Heart left ventricle (tissue), 16 donors: ENCODE data around the gene TJP3. TPM values are rescaled to one million over a fixed set of nuclear protein-coding genes. Genes with fewer than 3 reads are reported as not detected.

Experiments used
- ATAC-seq, 4 donors: fragments of 200-7000 bp; cut with Tn5 transposase; one replicate each; pipeline ENCODE4 v1.9.1; 2020 to 2022; ENCODE audit warnings: moderate library complexity in 4 of 4, mild to moderate bottlenecking in 3 of 4, moderate number of reproducible peaks in 1 of 4
- DNase-seq, 5 donors: peaks; one replicate each; pipeline ENCODE4 v3.0.0-alpha.2; 2020
- H3K27ac ChIP-seq, 12 donors: fragments of 200-600 bp; sonication (generic) in 4 of 12; one replicate each; pipeline versions ENCODE4 v1.5.0 to v1.8.0; 2016 to 2022; ENCODE audit warnings: mild to moderate bottlenecking in 2 of 12
- H3K27me3 ChIP-seq, 9 donors: fragments of 200-600 bp; sonication (generic) in 2 of 9; one replicate each; pipeline versions ENCODE4 v1.5.1 to v1.8.0; 2016 to 2022; ENCODE audit warnings: mild to moderate bottlenecking in 3 of 9
- H3K36me3 ChIP-seq, 9 donors: fragments of 200-600 bp; sonication (generic) in 2 of 9; one replicate each; pipeline versions ENCODE4 v1.5.0 to v1.8.0; 2018 to 2022; ENCODE audit warnings: mild to moderate bottlenecking in 2 of 9
- H3K4me1 ChIP-seq, 12 donors: fragments of 200-600 bp; sonication (generic) in 4 of 12; one replicate each; pipeline versions ENCODE4 v1.5.0 to v1.8.0; 2016 to 2022; ENCODE audit warnings: mild to moderate bottlenecking in 3 of 12
- H3K4me3 ChIP-seq, 12 donors: fragments of 200-600 bp; sonication (generic) in 4 of 12; one replicate each; pipeline versions ENCODE4 v1.5.0 to v1.8.0; 2017 to 2022; ENCODE audit warnings: mild to moderate bottlenecking in 9 of 12, moderate library complexity in 4 of 12
- H3K9me3 ChIP-seq, 12 donors: fragments of 200-600 bp; sonication (generic) in 4 of 12; one replicate each; pipeline versions ENCODE4 v1.5.0 to v1.8.0; 2016 to 2022; ENCODE audit warnings: mild to moderate bottlenecking in 1 of 12
- CTCF ChIP-seq, 12 donors: fragments of 200-600 bp; sonication (generic) in 4 of 12; IDR thresholded peaks; one replicate each; pipeline versions ENCODE4 v1.5.0 to v1.8.0; 2018 to 2022; ENCODE audit warnings: antibody characterized with exemption in 12 of 12, mild to moderate bottlenecking in 5 of 12
- POLR2A ChIP-seq, 2 donors: fragments of 450-650 bp; IDR thresholded peaks; one replicate each; pipeline ENCODE4 v1.6.1; 2017; ENCODE audit warnings: antibody characterized with exemption in 2 of 2, mild to moderate bottlenecking in 2 of 2, moderate library complexity in 2 of 2
- WGBS, 4 donors: extraction: QIAGEN DNeasy Blood & Tissue Kit in 2 of 4; methylation state at CpG; one replicate each; pipeline versions ENCODE4 v1.1.5 to v1.1.7; 2013 to 2018; 5-methylcytosine and 5-hydroxymethylcytosine counted together
- intact Hi-C, 10 donors: fragments of 100-400 bp; cut with DNase I; formaldehyde crosslinking; loops; one replicate each; pipeline versions ENCODE4 v1.11.1 to v1.14.2; 2022
- polyA plus RNA-seq, 2 donors: library from polyadenylated mRNA; stranded (reverse); fragments of 200-250 nt; gene quantifications; one replicate each; pipeline ENCODE4 v1.2.3, GENCODE V29; 2013
- total RNA-seq, 9 donors: library from RNA; depleted of rRNA in 2 of 9; stranded (reverse); fragments of >200 nt in 2 of 9; fragmentation: NEBNext Ultra II Directional in 3 of 9; extraction: Animal tissue kit (Norgen Biotek cat#: 25700) in 3 of 9; gene quantifications; one replicate each; pipeline versions ENCODE4 v1.1.0 to v1.2.4, GENCODE V29; 2016 to 2023
- donor health status: ischemic (EF 13 %, LVEDD 7.1; RV severe dilation, severe dysfunction).
- donor health status: healthy with polysubstance abuse.
- donor health status: DM: no; HTN: yes; CAD: no.
- donor health status: DM: no; HTN: no; CAD: no.
- donor health status: ischemic (EF 25% LVEDD 6.9; RV normal size, moderate dysfunction).
- donor health status: ischemic (EF 25% LVEDD 5.7; RV mildly dilated, moderate dysfunction).
- donor health status: healthy.
- donor health status: DM: yes; HTN: yes; CAD: no.
- donor health status: ischemic (EF 35%, LVEDD 5.7; RV mildly dilated, moderate dysfunction).
- donor health status: nonischemic (EF 11% LVEDD 7.7; RV severe dilation, severe dysfunction).
- donor health status: DM: yes; HTN: yes; CAD: no.
- donor health status: PGD.
- donor health status: ischemic (EF 29% LVEDD 5.4; RV normal size, mild dysfunction).
- donor health status: nonischemic (EF 23%, LVEDD 6.1; RV moderate dilation, normal function).

TJP3 gene
- total and polyA plus RNA-seq, 11 donors = 0.06 to 0.48 (median 0.41) TPM; not detected in 8

- TF ChIP-seq CTCF (IDR thresholded peaks at IDR 0.05) (no peak), POLR2A (IDR thresholded peaks at IDR 0.05) (no peak)
- peaks cover 31 to 61% (median 44%) of the 10 kb centered on the region in 9 donors for H3K27me3 ChIP-seq
- ATAC-seq (no peak), DNase-seq (no peak)
- WGBS, 4 donors = 33 to 56% (median 40%) methylated on average over 8 of the region's 8 CpGs
- no peak overlapping the region for H3K27ac ChIP-seq
- H3K4me1 ChIP-seq = peaks cover 0 to 20% (median 8%) of the 10 kb centered on the region in 12 donors
- H3K9me3 ChIP-seq = peaks cover 0 to under 1% (median 0%) of the 10 kb centered on the region in 12 donors
- H3K36me3 ChIP-seq = no peaks in the 10 kb centered on the region
- intact Hi-C loops = no loop called here
- H3K4me3 ChIP-seq = no peak overlapping the region
Measured at GRCh38 chr19:3723883-3724282, 15.7 kb downstream of the TJP3 start.

GRCh38 chr19:3725121-3725520 is 16.9 kb downstream of the TJP3 start:
- intact Hi-C loops = no loop called here
- WGBS, 4 donors = 65 to 74% (median 68%) methylated on average over 3 of the region's 3 CpGs
- ATAC-seq = no peak
- Histone ChIP-seq H3K9me3 (peaks cover 0 to 5% (median 0%) of the 10 kb centered on the region in 12 donors), H3K27ac (no peak overlapping the region), H3K36me3 (no peaks in the 10 kb centered on the region), H3K27me3 (peaks cover 25 to 48% (median 35%) of the 10 kb centered on the region in 9 donors), H3K4me1 (peaks cover 0 to 20% (median 8%) of the 10 kb centered on the region in 12 donors), H3K4me3 (no peak overlapping the region)
- DNase-seq = no peak
- TF ChIP-seq POLR2A (IDR thresholded peaks at IDR 0.05) = no peak
- TF ChIP-seq CTCF (IDR thresholded peaks at IDR 0.05) = no peak

- Histone ChIP-seq H3K4me1 (peaks cover 0 to 17% (median 8%) of the 10 kb centered on the region in 12 donors), H3K9me3 (peaks cover 0 to 5% (median 0%) of the 10 kb centered on the region in 12 donors), H3K27ac (no peak overlapping the region), H3K36me3 (no peaks in the 10 kb centered on the region), H3K27me3 (peaks cover 22 to 42% (median 29%) of the 10 kb centered on the region in 9 donors), H3K4me3 (no peak overlapping the region)
- TF ChIP-seq POLR2A (IDR thresholded peaks at IDR 0.05) (no peak), CTCF (IDR thresholded peaks at IDR 0.05) (no peak)
- 25 to 29% (median 25%) methylated on average over 13 to 14 of the region's 14 CpGs for WGBS, 4 donors
- intact Hi-C loops = no loop called here
- DNase-seq (no peak), ATAC-seq (peak in 1 of 4 donors; percentile 7)
Measured at GRCh38 chr19:3725640-3726310, 17.6 kb downstream of the TJP3 start.

- 91 to 95% (median 92%) methylated on average over 19 to 32 of the region's 32 CpGs for WGBS, 4 donors
- Histone ChIP-seq H3K4me1 (no peaks in the 10 kb centered on the region), H3K9me3 (peaks cover 0 to 5% (median 0%) of the 10 kb centered on the region in 12 donors), H3K36me3 (no peaks in the 10 kb centered on the region), H3K27ac (no peak overlapping the region), H3K4me3 (no peak overlapping the region), H3K27me3 (peaks cover 0 to 6% (median 0%) of the 10 kb centered on the region in 9 donors)
- intact Hi-C loops = no loop called here
- ATAC-seq = no peak
- TF ChIP-seq CTCF (IDR thresholded peaks at IDR 0.05) (no peak), POLR2A (IDR thresholded peaks at IDR 0.05) (no peak)
- no peak for DNase-seq
Measured at GRCh38 chr19:3730457-3730958, 22.3 kb downstream of the TJP3 start.
